Caco-2 (cell line): ENCODE data around the gene KCND1. TPM values are rescaled to one million over a fixed set of nuclear protein-coding genes. Genes with fewer than 3 reads are reported as not detected.

ENCODE experiments used
- BruUV-seq: library from RNA; stranded (reverse); fragments of 400-500 nt; replicated peaks from 2 replicates; lab custom pipeline; 2021; lab: Mats Ljungman, UMichigan
- CTCF ChIA-PET: fragments of 300-600 bp; sonication (Branson Sonifier 250); formaldehyde crosslinking; loops from one replicate; lab custom pipeline; 2022; ENCODE audit warnings: antibody characterized with exemption; lab: Charles Lee
- POLR2A ChIA-PET: fragments of 300-600 bp; sonication (Branson Sonifier 250); formaldehyde crosslinking; loops from one replicate; lab custom pipeline; 2022; ENCODE audit warnings: antibody characterized with exemption; lab: Charles Lee
- DNase-seq, 2 experiments: peaks; one replicate each; pipeline versions ENCODE4 v3.0.0 to v3.0.0-alpha.2; 2020 to 2022
- H3K27me3 ChIP-seq: replicated peaks from 2 replicates; pipeline ENCODE4 v1.6.0; 2011; ENCODE audit warnings: low read length; ENCODE audit not compliant: control insufficient read depth, insufficient read depth
- H3K36me3 ChIP-seq: 2 replicates; pipeline ENCODE4 v1.5.1; 2011; ENCODE audit warnings: low read length; ENCODE audit not compliant: control insufficient read depth, insufficient read depth
- H3K4me1 ChIP-seq: fragments of 250-450 bp; sonication (Bioruptor Pico); 2 replicates; pipeline ENCODE4 v1.5.1; 2020; ENCODE audit warnings: mild to moderate bottlenecking
- H3K4me3 ChIP-seq: 2 replicates; pipeline ENCODE4 v1.5.1; 2011; ENCODE audit warnings: low read depth, mild to moderate bottlenecking, control low read depth, low read length
- H3K9me3 ChIP-seq: fragments of 250-450 bp; sonication (Bioruptor Pico); 2 replicates; pipeline ENCODE4 v1.5.1; 2020; ENCODE audit warnings: mild to moderate bottlenecking, moderate library complexity
- H3K27ac Mint-ChIP-seq: one replicate; pipeline ENCODE4 v1.8.0; 2022; ENCODE audit warnings: mixed read lengths; ENCODE audit not compliant: unreplicated experiment
- H3K27me3 Mint-ChIP-seq: one replicate; pipeline ENCODE4 v1.8.0; 2022; ENCODE audit warnings: mixed read lengths; ENCODE audit not compliant: insufficient read depth, unreplicated experiment
- H3K36me3 Mint-ChIP-seq: one replicate; pipeline ENCODE4 v1.8.0; 2022; ENCODE audit warnings: mild to moderate bottlenecking, mixed read lengths; ENCODE audit not compliant: insufficient read depth, unreplicated experiment
- H3K4me1 Mint-ChIP-seq: one replicate; pipeline ENCODE4 v1.8.0; 2022; ENCODE audit warnings: low read depth, mixed read lengths; ENCODE audit not compliant: unreplicated experiment
- H3K4me3 Mint-ChIP-seq: one replicate; pipeline ENCODE4 v1.8.0; 2022; ENCODE audit warnings: mild to moderate bottlenecking, moderate library complexity, mixed read lengths; ENCODE audit not compliant: unreplicated experiment
- H3K9me3 Mint-ChIP-seq: one replicate; pipeline ENCODE4 v1.8.0; 2022; ENCODE audit warnings: mixed read lengths; ENCODE audit not compliant: unreplicated experiment
- intact Hi-C: fragments of 100-400 bp; cut with micrococcal nuclease; formaldehyde crosslinking; loops from one replicate; pipeline ENCODE4 v1.10.0; 2022; ENCODE audit not compliant: unreplicated experiment
- total RNA-seq: library from RNA; stranded (reverse); gene quantifications from 2 replicates; pipeline ENCODE4 v1.2.3, GENCODE V29; 2022
- TF ChIP-seq, protein P1 (sequence below), 2 experiments: fragments of 200-600 bp in 1 of 2; IDR thresholded peaks; 1 replicate in 1 of 2; 2 replicates in 1 of 2; pipeline versions ENCODE4 v1.5.1 to v1.8.0; 2011 to 2022; ENCODE audit warnings: antibody characterized with exemption in 1 of 2, control low read depth in 1 of 2, inconsistent platforms in 1 of 2, low read depth in 1 of 2, low read length in 1 of 2, mild to moderate bottlenecking in 1 of 2, moderate library complexity in 1 of 2; ENCODE audit not compliant: insufficient read depth in 1 of 2, severe bottlenecking in 1 of 2, unreplicated experiment in 1 of 2

Gene KCND1
- total RNA-seq, 1 experiment from 2014 or later = 0.88 TPM

DNA sequence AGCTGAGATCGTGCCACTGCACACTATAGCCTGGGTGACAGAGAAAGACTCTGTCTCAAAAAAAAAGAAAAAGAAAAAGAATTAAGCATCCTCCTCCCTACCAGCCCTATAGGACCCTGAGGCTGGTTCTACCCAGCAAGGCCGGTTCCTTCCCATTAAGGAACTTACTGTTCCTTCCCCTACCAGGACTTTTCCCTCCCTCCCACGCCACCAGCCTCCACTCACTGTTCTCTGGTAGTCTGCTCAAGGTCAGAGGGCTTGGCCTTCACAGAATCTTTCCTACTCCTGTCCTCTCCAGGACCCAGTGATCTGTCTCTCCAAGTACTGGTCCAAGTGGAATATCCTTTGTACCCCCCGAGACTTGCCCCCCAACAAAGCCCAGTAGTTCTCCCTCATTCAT, 29.0 kb upstream of the KCND1 start:
- POLR2A ChIA-PET = no interaction called here
- peaks cover 10% of the 10 kb centered on the region for H3K4me1 Mint-ChIP-seq
- Histone ChIP-seq H3K9me3 (no peaks in the 10 kb centered on the region), H3K36me3 (no peaks in the 10 kb centered on the region), H3K4me1 (no peaks in the 10 kb centered on the region), H3K27me3 (no peaks in the 10 kb centered on the region), H3K4me3 (no peak overlapping the region)
- H3K4me3 Mint-ChIP-seq = no peak overlapping the region
- no TSS peak for BruUV-seq
- CTCF ChIA-PET = no interaction called here
- H3K36me3 Mint-ChIP-seq = peaks cover 27% of the 10 kb centered on the region
- no peak overlapping the region for H3K27ac Mint-ChIP-seq
- DNase-seq = no peak
- no peaks in the 10 kb centered on the region for H3K27me3 Mint-ChIP-seq
- TF ChIP-seq, protein P1, sequence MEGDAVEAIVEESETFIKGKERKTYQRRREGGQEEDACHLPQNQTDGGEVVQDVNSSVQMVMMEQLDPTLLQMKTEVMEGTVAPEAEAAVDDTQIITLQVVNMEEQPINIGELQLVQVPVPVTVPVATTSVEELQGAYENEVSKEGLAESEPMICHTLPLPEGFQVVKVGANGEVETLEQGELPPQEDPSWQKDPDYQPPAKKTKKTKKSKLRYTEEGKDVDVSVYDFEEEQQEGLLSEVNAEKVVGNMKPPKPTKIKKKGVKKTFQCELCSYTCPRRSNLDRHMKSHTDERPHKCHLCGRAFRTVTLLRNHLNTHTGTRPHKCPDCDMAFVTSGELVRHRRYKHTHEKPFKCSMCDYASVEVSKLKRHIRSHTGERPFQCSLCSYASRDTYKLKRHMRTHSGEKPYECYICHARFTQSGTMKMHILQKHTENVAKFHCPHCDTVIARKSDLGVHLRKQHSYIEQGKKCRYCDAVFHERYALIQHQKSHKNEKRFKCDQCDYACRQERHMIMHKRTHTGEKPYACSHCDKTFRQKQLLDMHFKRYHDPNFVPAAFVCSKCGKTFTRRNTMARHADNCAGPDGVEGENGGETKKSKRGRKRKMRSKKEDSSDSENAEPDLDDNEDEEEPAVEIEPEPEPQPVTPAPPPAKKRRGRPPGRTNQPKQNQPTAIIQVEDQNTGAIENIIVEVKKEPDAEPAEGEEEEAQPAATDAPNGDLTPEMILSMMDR (IDR thresholded peaks at IDR 0.05; ENCODE audit: insufficient read depth in 1 of 2, low read depth in 1 of 2, low read length in 1 of 2, severe bottlenecking in 1 of 2, unreplicated experiment in 1 of 2) = no peak
- intact Hi-C loops = no loop called here
- no peaks in the 10 kb centered on the region for H3K9me3 Mint-ChIP-seq

DNA sequence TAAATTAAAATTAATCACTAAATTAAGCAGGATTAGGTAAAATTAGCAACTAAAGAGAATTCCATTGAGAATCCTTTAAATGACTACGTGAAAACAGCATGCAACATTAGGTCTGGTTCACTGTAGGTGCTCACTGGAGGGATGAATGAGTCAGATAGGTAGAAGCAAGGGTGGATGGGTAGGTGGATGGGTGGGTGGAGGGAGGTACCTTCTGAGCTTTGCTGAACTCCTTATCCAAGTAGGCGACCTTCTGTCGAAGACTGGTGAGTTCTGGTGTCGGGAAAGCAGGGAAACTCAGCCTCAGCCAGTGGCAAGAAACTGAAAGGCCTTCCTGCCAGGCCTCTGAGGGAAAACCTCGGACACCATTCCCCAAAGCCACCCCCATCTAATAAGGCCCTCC, 27.4 kb upstream of the KCND1 start:
- no peak overlapping the region for H3K27ac Mint-ChIP-seq
- no peak overlapping the region for H3K4me3 ChIP-seq
- ChIA-PET POLR2A (interaction anchor here (0.6 kb wide), 1 partner anchor 40 kb away, joined by 5 read pairs; no protein-coding TSS in a partner anchor), CTCF (no interaction called here)
- H3K36me3 Mint-ChIP-seq = peaks cover 37% of the 10 kb centered on the region
- intact Hi-C loops = no loop called here
- H3K4me3 Mint-ChIP-seq = no peak overlapping the region
- DNase-seq = no peak
- H3K36me3 ChIP-seq = no peaks in the 10 kb centered on the region
- H3K4me1 Mint-ChIP-seq = peaks cover 10% of the 10 kb centered on the region
- H3K27me3 ChIP-seq = no peaks in the 10 kb centered on the region
- TF ChIP-seq, protein P1 (IDR thresholded peaks at IDR 0.05; ENCODE audit: insufficient read depth in 1 of 2, low read depth in 1 of 2, low read length in 1 of 2, severe bottlenecking in 1 of 2, unreplicated experiment in 1 of 2) = no peak
- no peaks in the 10 kb centered on the region for H3K9me3 ChIP-seq
- no TSS peak for BruUV-seq
- no peaks in the 10 kb centered on the region for H3K27me3 Mint-ChIP-seq
- H3K9me3 Mint-ChIP-seq = no peaks in the 10 kb centered on the region
- no peaks in the 10 kb centered on the region for H3K4me1 ChIP-seq

DNA sequence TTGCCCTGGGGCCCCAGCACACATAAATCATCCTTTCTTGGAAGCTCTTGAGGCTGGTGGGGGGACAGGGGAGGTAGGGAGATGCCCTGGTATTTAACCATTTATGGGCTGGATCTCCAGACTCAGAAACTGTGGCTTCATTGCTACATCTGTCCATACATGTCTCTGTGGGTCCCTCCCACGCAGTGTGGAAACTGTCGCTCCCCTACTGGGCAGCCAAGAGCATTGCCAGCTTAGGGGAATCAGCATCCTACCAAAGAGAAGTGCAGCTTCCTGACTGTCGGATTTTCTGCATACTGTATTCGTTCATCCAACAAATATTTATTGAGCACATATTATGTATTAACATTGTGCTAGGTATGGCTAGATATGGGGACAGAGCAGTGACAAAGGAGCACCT, 26.7 kb upstream of the KCND1 start:
- intact Hi-C loops = no loop called here
- Mint-ChIP-seq H3K4me3 (no peak overlapping the region), H3K36me3 (peaks cover 37% of the 10 kb centered on the region), H3K4me1 (peaks cover 10% of the 10 kb centered on the region), H3K9me3 (no peaks in the 10 kb centered on the region), H3K27me3 (no peaks in the 10 kb centered on the region), H3K27ac (no peak overlapping the region)
- H3K4me3 ChIP-seq = no peak overlapping the region
- no TSS peak for BruUV-seq
- TF ChIP-seq, protein P1 (IDR thresholded peaks at IDR 0.05; ENCODE audit: insufficient read depth in 1 of 2, low read depth in 1 of 2, low read length in 1 of 2, severe bottlenecking in 1 of 2, unreplicated experiment in 1 of 2) = no peak
- ChIA-PET CTCF (no interaction called here), POLR2A (no interaction called here)
- no peaks in the 10 kb centered on the region for H3K27me3 ChIP-seq
- DNase-seq = no peak
- H3K4me1 ChIP-seq = no peaks in the 10 kb centered on the region
- H3K9me3 ChIP-seq = no peaks in the 10 kb centered on the region
- no peaks in the 10 kb centered on the region for H3K36me3 ChIP-seq
